ENCODE measurements around the gene GNAI2.

The GNAI2 gene

DNA sequence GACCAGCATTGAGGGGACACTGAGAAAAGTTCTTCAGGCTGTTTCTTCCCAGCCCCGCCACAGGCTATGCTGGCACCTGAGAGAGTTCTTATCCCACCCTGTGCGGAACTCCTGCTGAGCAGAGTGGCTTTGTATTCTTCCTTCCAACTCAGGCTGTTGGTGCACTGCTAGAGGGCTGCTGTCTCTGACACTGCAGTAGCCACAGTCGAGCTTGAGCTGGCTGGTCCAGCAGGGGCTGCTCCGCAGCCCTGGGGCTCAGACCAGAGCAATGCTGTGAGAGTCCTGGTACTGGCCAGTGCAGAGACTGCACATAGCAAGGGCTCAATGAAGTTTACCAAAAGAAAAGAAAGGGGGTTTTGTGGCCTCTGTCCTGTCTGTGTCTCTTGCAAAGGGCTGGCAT is 3.6 kb downstream of the GNAI2 start:
- TF ChIP-seq, protein P1, sequence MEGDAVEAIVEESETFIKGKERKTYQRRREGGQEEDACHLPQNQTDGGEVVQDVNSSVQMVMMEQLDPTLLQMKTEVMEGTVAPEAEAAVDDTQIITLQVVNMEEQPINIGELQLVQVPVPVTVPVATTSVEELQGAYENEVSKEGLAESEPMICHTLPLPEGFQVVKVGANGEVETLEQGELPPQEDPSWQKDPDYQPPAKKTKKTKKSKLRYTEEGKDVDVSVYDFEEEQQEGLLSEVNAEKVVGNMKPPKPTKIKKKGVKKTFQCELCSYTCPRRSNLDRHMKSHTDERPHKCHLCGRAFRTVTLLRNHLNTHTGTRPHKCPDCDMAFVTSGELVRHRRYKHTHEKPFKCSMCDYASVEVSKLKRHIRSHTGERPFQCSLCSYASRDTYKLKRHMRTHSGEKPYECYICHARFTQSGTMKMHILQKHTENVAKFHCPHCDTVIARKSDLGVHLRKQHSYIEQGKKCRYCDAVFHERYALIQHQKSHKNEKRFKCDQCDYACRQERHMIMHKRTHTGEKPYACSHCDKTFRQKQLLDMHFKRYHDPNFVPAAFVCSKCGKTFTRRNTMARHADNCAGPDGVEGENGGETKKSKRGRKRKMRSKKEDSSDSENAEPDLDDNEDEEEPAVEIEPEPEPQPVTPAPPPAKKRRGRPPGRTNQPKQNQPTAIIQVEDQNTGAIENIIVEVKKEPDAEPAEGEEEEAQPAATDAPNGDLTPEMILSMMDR (IDR thresholded peaks at IDR 0.05), result no peak

DNA sequence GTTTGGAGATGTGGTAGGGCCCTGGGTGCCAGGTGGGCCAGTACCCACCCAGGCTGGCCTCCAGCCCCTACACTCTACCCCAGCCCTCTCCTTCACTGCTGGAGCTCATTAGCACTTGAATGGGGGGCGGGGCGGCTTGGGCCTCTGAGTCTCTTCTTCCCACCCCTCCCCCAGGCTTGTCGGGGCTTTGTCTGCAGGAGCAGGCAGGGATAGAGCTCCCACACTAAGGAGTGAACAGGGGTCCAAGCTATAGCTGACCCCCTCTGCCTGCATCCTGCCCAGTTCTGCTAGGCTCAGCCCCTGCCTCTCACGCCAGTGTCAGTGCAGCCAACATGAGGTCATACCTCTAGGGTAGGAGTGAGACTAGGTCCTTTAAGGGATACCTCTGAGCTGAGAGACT is 5.2 kb downstream of the GNAI2 start:
- TF ChIP-seq, protein P1 (IDR thresholded peaks at IDR 0.05), result no peak

DNA sequence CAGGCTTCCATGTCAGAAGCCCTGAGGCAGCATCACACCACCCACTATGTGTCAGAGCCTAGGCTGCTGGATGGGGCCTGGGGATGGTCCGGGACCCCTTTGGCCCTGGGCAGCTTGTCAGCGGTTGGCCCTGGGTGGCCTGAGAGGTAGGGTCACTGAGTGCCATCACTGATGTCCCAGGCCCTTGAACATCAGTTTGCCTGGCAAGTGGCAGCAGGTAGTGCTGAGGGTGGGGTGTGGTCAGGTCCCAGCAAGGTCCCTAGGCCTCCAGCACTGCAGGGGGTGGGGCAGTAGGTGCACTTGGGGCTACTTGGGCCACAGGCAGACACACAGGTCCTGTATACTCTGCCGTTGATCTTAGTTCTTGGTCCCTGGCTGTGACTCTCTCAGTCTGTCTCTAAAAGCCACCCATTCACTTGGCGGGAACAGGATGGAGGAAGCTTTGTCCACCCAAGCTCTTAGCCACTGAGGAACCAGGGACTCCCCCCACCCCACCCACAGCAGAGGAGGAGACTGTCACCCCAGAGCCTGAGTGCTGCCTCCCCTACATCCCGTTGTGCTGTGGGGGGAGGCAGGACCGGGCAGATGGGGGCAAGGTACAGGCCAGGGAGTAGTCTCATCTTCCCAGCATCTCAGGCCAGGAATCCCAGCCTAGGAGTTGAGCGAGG is 5.8 kb downstream of the GNAI2 start:
- TF ChIP-seq, protein P1 (IDR thresholded peaks at IDR 0.05), result no peak

DNA sequence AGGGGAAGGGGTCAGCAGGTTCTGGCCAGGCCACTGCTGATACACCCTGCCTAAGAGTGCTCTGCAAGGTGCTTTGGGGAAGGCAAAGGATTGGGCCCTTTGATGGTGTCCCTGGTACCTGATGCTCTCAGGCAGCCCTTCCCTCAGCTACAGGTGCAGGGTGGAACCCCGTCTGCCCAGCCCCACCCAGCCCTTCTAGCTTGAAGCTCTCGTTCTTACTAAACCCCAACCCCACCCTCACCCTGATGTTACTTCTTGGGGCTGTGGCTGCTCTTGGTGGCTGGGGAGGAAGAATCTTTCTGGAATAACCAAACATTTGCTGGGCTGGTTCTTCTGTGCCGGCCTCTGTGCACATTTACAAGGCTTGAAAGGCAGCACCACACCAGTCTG is 6.4 kb downstream of the GNAI2 start:
- TF ChIP-seq, protein P1 (IDR thresholded peaks at IDR 0.05), result no peak

DNA sequence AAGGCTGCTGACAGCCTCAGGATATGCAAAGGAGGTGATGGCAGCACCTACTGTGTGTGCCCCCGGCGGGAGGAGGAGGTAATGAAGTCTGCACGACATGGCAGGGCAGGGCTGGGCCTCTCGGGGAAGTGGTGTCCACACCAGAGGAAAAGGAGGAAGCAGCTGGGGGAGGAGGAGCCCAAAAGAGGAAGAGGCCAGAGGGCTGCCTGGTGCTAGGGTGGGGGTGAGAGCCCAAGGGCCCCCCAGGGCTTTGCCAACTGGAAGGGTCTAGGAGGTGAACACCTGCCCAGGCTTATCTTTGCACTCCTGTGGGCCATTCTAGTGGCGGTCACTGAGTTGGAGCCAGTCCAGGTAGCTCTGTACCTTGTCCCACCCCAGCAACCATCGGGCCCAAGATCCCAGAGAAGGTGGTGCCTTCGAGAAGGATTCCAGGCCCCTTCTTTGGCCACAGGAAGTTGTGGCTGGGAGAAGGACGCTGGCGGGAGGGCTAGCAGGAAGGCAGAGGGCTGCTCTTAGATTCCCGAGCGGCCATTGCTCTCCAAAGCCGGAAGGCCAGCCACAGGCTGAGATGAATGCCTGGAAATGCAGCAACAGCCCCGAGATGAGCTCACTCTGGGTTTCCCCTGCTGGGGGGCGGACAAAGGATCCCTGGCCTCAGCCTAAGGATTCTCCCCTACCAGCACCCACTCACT is 7.0 kb downstream of the GNAI2 start:
- TF ChIP-seq, protein P1 (IDR thresholded peaks at IDR 0.05), result no peak

DNA sequence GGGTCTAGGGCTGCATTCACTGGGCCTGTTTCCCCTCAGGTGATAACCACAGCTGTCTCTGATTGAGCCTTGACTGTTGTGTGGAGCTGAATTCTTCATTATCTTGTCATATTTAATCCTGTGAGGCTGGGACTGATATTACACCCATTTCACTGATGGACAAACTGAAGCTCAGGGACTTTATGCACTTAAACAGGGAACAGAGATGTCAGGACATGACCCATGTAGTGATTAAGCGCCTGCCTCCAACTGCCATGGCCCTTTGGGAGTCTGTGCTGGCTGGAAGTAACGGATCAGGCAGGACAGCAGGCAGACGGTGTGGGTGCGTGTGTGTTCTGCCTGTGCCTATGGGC is 7.5 kb downstream of the GNAI2 start:
- TF ChIP-seq, protein P1 (IDR thresholded peaks at IDR 0.05), result no peak

DNA sequence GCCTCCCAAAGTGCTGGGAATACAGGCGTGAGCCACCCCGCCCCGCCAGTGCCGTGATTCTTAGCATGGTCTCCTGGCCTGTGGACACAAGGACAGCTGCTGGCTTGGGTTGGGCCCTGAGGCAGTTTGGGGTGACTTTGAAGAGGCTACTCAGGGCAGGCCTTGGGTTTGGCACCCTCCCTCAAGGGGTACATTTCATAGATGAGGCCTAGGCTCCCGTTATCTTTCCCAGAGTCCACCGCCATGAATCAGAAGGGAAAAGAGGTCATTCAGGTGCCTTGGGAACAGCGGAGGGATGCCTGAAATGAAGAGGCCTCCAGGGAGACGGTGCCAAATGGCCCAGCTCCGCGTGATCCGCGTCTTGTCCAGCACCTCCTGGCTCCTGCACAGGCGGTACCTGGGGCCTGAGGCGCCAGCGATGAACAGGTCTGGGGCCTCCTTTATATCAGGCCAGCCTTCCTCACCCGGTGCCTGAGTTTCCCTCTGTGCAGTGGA is 9.3 kb downstream of the GNAI2 start:
- TF ChIP-seq, protein P1 (IDR thresholded peaks at IDR 0.05), result no peak

Measured in LNCAP (cell line).